Gastroesophageal sphincter (tissue), 3 donors: ENCODE measurements around the gene MYL12A.

ENCODE experiments used
- CTCF ChIP-seq, 4 experiments: fragments of 200-600 bp in 2 of 4; fragments of 450-650 bp in 2 of 4; sonication (generic) in 1 of 4; IDR thresholded peaks; one replicate each; pipeline ENCODE4 v1.5.1; 2017 to 2019; ENCODE audit warnings: antibody characterized with exemption in 4 of 4, mild to moderate bottlenecking in 2 of 4, moderate library complexity in 2 of 4
- EP300 ChIP-seq: sonication (generic); formaldehyde crosslinking; IDR thresholded peaks from one replicate; pipeline ENCODE4 v1.6.1; 2017; ENCODE audit warnings: antibody characterized with exemption, mild to moderate bottlenecking
- POLR2A ChIP-seq, 2 donors: fragments of 450-650 bp; IDR thresholded peaks; one replicate each; pipeline ENCODE4 v1.6.1; 2017; ENCODE audit warnings: antibody characterized with exemption in 2 of 2, mild to moderate bottlenecking in 2 of 2, moderate library complexity in 1 of 2

GRCh38 chr18:3248062-3248657, 559 bp downstream of the MYL12A start:
- TF ChIP-seq POLR2A (IDR thresholded peaks at IDR 0.05) (no peak), CTCF (IDR thresholded peaks at IDR 0.05) (no peak), EP300 (no peak)
